Measurements from ENCODE around the gene PTPN13.

The PTPN13 gene

DNA sequence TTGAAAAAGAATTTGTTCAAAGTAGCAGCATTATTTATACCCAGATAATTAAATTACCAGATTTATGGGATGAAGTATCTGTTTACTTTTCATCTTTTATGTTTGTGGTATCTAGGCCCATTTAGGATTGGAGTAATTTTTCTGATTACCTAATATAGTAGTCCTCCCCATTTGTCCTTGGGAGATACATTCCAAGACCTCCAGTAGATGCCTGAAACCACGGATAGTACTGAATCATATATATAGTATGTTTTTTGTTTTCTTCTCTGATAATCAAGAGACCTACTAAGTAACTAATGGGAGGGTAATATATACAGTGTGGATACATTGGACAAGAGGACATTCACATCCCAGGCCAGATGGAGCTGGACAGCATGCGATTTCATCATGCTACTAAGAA is 30.7 kb upstream of the PTPN13 start:
- Mint-ChIP-seq H3K27me3 (ENCODE audit: low read depth) (no peaks in the 10 kb centered on the region), H3K4me3 (no peak overlapping the region), H3K36me3 (ENCODE audit: low read depth) (no peaks in the 10 kb centered on the region), H3K4me1 (peaks cover 9% of the 10 kb centered on the region), H3K9me3 (no peaks in the 10 kb centered on the region), H3K27ac (no peak overlapping the region)
- TF ChIP-seq, protein P1, sequence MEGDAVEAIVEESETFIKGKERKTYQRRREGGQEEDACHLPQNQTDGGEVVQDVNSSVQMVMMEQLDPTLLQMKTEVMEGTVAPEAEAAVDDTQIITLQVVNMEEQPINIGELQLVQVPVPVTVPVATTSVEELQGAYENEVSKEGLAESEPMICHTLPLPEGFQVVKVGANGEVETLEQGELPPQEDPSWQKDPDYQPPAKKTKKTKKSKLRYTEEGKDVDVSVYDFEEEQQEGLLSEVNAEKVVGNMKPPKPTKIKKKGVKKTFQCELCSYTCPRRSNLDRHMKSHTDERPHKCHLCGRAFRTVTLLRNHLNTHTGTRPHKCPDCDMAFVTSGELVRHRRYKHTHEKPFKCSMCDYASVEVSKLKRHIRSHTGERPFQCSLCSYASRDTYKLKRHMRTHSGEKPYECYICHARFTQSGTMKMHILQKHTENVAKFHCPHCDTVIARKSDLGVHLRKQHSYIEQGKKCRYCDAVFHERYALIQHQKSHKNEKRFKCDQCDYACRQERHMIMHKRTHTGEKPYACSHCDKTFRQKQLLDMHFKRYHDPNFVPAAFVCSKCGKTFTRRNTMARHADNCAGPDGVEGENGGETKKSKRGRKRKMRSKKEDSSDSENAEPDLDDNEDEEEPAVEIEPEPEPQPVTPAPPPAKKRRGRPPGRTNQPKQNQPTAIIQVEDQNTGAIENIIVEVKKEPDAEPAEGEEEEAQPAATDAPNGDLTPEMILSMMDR (IDR thresholded peaks at IDR 0.05; ENCODE audit: unreplicated experiment in 3 of 3), result no peak

DNA sequence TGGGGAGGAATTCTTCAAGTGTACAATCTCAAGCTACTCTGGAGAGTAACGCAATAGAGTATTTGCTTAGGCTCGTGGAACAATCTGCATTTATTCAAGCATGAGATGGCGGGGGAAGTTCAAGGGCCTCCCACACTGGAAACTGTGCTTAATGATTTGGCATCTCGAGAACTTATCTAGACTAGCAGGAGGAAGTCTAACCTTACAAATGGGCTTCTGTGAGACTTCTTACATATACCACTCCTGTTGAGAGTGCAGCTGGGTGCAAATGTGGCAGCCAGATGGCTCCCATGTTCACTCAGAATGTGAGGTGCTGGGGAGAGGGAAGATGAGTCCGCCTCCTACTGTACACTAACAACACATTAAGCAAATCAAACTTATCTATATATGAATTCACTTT is 29.3 kb upstream of the PTPN13 start:
- H3K4me1 Mint-ChIP-seq, result peaks cover 9% of the 10 kb centered on the region
- TF ChIP-seq, protein P1 (IDR thresholded peaks at IDR 0.05; ENCODE audit: unreplicated experiment in 3 of 3), result no peak
- H3K9me3 Mint-ChIP-seq, result no peaks in the 10 kb centered on the region
- no peaks in the 10 kb centered on the region for H3K36me3 Mint-ChIP-seq (ENCODE audit: low read depth)
- no peak overlapping the region for H3K4me3 Mint-ChIP-seq
- H3K27me3 Mint-ChIP-seq (ENCODE audit: low read depth), result no peaks in the 10 kb centered on the region
- H3K27ac Mint-ChIP-seq, result peak overlapping the region in 1 of 3 experiments; percentile 19

DNA sequence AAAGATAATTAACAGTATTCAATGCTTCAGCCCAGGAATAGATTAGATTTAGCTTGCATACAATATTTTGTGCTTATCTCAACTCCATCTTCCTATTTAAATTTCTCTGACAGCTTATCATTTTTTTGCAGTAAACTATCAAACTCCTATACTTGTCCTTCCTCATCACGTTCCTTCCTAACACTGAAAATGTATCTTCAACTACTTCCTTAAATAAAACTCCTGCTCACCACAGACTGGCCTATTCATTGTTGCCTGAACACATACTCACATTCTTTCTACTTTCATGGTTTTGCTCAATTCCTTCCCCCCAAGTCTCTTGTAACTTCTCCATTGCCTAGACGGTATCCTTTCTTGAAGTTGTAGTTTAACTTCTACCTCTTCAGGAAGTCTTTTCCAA is 28.5 kb upstream of the PTPN13 start:
- peak overlapping the region in 1 of 3 experiments; percentile 4 for H3K27ac Mint-ChIP-seq
- no peak overlapping the region for H3K4me3 Mint-ChIP-seq
- no peaks in the 10 kb centered on the region for H3K27me3 Mint-ChIP-seq (ENCODE audit: low read depth)
- H3K4me1 Mint-ChIP-seq, result peaks cover 9% of the 10 kb centered on the region
- H3K9me3 Mint-ChIP-seq, result no peaks in the 10 kb centered on the region
- TF ChIP-seq, protein P1 (IDR thresholded peaks at IDR 0.05; ENCODE audit: unreplicated experiment in 3 of 3), result no peak
- H3K36me3 Mint-ChIP-seq (ENCODE audit: low read depth), result no peaks in the 10 kb centered on the region

DNA sequence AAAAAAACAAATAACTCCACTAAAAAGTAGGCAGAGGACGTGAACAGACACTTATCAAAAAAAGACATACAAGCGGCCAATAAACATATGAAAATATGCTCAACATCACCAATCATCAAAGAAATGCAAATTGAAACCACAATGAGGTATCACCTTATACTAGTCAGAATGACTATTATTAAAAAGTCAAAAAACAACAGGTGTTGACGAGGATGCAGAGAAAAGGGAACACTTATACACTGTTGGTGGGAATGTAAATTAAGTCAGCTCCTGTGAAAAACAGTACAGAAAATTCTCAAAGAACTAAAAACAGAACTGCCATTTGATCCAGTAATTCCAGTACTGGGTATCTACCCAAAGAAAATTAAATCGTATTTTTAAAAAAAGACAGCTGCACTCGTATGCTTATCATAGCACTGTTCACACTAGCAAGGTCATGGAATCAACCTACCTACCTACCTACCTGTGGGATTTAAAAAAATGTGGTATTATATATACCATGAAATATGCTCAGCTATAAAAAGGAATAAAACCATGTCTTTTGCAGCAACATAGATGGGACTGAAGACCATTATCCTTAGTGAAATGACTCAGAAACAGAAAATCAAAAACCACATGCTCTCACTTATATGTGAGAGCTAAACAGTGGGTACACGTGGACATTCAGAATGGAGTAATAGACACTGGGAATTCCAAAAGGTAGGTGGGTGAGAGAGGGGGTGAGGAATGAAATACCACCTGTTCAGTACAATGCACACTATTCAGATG is 24.8 kb upstream of the PTPN13 start:
- TF ChIP-seq, protein P1 (IDR thresholded peaks at IDR 0.05; ENCODE audit: unreplicated experiment in 3 of 3), result no peak
- Mint-ChIP-seq H3K4me3 (no peak overlapping the region), H3K9me3 (no peaks in the 10 kb centered on the region), H3K36me3 (ENCODE audit: low read depth) (no peaks in the 10 kb centered on the region), H3K27me3 (ENCODE audit: low read depth) (no peaks in the 10 kb centered on the region), H3K4me1 (no peaks in the 10 kb centered on the region), H3K27ac (no peak overlapping the region)

DNA sequence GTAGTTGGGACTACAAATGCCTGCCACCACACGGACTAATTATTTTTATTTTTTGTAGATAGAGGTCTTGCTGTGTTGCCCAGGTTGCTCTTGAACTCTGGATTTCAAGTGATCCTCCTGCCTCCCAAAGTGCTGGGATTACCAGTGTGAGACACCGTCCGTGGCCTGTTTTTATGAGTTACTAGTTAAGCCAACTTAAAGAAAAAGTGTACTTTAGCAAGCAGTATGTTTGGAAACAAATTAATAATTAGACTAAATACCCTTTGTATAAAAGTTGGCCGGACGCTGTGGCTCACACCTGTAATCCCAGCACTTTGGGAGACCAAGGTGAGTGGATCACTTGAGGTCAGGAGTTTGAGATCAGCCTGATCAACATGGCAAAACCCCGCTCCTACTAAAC is 14.2 kb upstream of the PTPN13 start:
- no peak overlapping the region for H3K4me3 Mint-ChIP-seq
- peaks cover 13% of the 10 kb centered on the region for H3K36me3 Mint-ChIP-seq (ENCODE audit: low read depth)
- no peaks in the 10 kb centered on the region for H3K9me3 Mint-ChIP-seq
- H3K4me1 Mint-ChIP-seq, result no peaks in the 10 kb centered on the region
- peak overlapping the region in 2 of 3 experiments; percentile 44 to 75 for H3K27ac Mint-ChIP-seq
- peaks cover 4% of the 10 kb centered on the region for H3K27me3 Mint-ChIP-seq (ENCODE audit: low read depth)
- TF ChIP-seq, protein P1 (IDR thresholded peaks at IDR 0.05; ENCODE audit: unreplicated experiment in 3 of 3), result no peak

DNA sequence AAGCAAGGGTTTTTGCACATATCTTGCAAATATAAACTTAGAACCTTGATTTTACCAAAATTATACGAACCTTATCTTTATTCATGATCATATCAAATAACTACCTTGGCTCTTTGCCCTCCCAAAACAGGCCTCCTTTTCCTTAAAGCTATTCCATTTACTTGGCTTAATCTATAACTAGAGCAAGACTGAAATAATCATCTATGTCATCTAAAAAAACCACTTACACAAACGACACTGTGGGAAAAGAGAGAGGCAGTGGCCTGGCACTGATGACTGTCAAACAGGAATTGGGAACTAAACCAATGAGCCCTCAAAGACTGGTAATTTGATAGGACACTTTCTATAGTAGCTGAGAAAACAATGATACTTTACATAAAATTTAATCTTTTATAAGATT is 11.7 kb upstream of the PTPN13 start:
- H3K27me3 Mint-ChIP-seq (ENCODE audit: low read depth), result peaks cover 4% of the 10 kb centered on the region
- H3K4me1 Mint-ChIP-seq, result peaks cover 3% of the 10 kb centered on the region
- H3K36me3 Mint-ChIP-seq (ENCODE audit: low read depth), result no peaks in the 10 kb centered on the region
- H3K27ac Mint-ChIP-seq, result peak overlapping the region; percentile 55 to 90 (median 84)
- no peaks in the 10 kb centered on the region for H3K9me3 Mint-ChIP-seq
- peak overlapping the region; percentile 11 to 57 (median 32) for H3K4me3 Mint-ChIP-seq
- TF ChIP-seq, protein P1 (IDR thresholded peaks at IDR 0.05; ENCODE audit: unreplicated experiment in 3 of 3), result no peak
